Thyroid gland (tissue), 4 donors: Measurements from ENCODE around the gene PVR. TPM values are rescaled to one million over a fixed set of nuclear protein-coding genes. Genes with fewer than 3 reads are reported as not detected.

Source experiments
- DNase-seq, 2 donors: peaks; one replicate each; pipeline ENCODE4 v3.0.0-alpha.2; 2019
- H3K27ac ChIP-seq, 3 donors: fragments of 200-600 bp; sonication (generic); 1 replicate in 2 of 3; 2 replicates in 1 of 3; pipeline ENCODE4 v1.5.1; 2016 to 2019; ENCODE audit warnings: mild to moderate bottlenecking in 1 of 3, moderate library complexity in 1 of 3
- H3K27me3 ChIP-seq: fragments of 200-600 bp; sonication (generic); one replicate; pipeline ENCODE4 v1.5.1; 2019
- H3K36me3 ChIP-seq, 2 donors: fragments of 200-600 bp; sonication (generic); one replicate each; pipeline ENCODE4 v1.5.1; 2016 to 2019
- H3K4me1 ChIP-seq, 2 donors: fragments of 200-600 bp; sonication (generic); one replicate each; pipeline ENCODE4 v1.5.1; 2017 to 2019
- H3K4me3 ChIP-seq, 3 donors: fragments of 200-600 bp; sonication (generic); replicated peaks in 1 of 3; 1 replicate in 2 of 3; 2 replicates in 1 of 3; pipeline ENCODE4 v1.5.1; 2016; ENCODE audit warnings: mild to moderate bottlenecking in 1 of 3
- H3K9me3 ChIP-seq: fragments of 200-600 bp; sonication (generic); one replicate; pipeline ENCODE4 v1.5.1; 2017
- POLR2A ChIP-seq, 2 donors: fragments of 450-650 bp; IDR thresholded peaks; one replicate each; pipeline ENCODE4 v1.6.1; 2017; ENCODE audit warnings: antibody characterized with exemption in 2 of 2, mild to moderate bottlenecking in 2 of 2, moderate library complexity in 1 of 2
- WGBS, 2 donors: methylation state at CpG; one replicate each; pipeline ENCODE4 v1.1.5; 2017; 5-methylcytosine and 5-hydroxymethylcytosine counted together
- intact Hi-C: fragments of 100-400 bp; cut with DNase I; formaldehyde crosslinking; loops from one replicate; pipeline ENCODE4 v1.15.1; 2023
- total RNA-seq, 4 donors: library from RNA; depleted of rRNA; stranded (reverse); fragments of >200 nt; gene quantifications; one replicate each; pipeline ENCODE4 v1.2.3, GENCODE V29; 2016
- TF ChIP-seq, protein P1 (sequence below), 6 experiments: fragments of 200-600 bp in 3 of 6; fragments of 450-650 bp in 3 of 6; sonication (generic) in 3 of 6; IDR thresholded peaks; one replicate each; pipeline ENCODE4 v1.5.1; 2016 to 2019; ENCODE audit warnings: antibody characterized with exemption in 6 of 6, mild to moderate bottlenecking in 2 of 6, inconsistent platforms in 1 of 6, moderate library complexity in 1 of 6

The PVR gene
- total RNA-seq, 4 donors from 2014 or later = 25.4 to 36.5 (median 30.2) TPM

GRCh38 chr19:44694184-44694579 lies 50.5 kb downstream of the PVR start:
- H3K4me3 ChIP-seq = no peak overlapping the region
- TF ChIP-seq POLR2A (IDR thresholded peaks at IDR 0.05) = no peak
- TF ChIP-seq, protein P1, sequence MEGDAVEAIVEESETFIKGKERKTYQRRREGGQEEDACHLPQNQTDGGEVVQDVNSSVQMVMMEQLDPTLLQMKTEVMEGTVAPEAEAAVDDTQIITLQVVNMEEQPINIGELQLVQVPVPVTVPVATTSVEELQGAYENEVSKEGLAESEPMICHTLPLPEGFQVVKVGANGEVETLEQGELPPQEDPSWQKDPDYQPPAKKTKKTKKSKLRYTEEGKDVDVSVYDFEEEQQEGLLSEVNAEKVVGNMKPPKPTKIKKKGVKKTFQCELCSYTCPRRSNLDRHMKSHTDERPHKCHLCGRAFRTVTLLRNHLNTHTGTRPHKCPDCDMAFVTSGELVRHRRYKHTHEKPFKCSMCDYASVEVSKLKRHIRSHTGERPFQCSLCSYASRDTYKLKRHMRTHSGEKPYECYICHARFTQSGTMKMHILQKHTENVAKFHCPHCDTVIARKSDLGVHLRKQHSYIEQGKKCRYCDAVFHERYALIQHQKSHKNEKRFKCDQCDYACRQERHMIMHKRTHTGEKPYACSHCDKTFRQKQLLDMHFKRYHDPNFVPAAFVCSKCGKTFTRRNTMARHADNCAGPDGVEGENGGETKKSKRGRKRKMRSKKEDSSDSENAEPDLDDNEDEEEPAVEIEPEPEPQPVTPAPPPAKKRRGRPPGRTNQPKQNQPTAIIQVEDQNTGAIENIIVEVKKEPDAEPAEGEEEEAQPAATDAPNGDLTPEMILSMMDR (IDR thresholded peaks at IDR 0.05) = no peak
- H3K27ac ChIP-seq = no peak overlapping the region
- H3K9me3 ChIP-seq = no peaks in the 10 kb centered on the region
- H3K36me3 ChIP-seq = no peaks in the 10 kb centered on the region
- no peaks in the 10 kb centered on the region for H3K27me3 ChIP-seq
- H3K4me1 ChIP-seq = peaks cover 22 to 43% of the 10 kb centered on the region in 2 donors
- WGBS, 2 donors = 86% methylated on average over 2 of the region's 2 CpGs
- intact Hi-C loops = no loop called here
- DNase-seq = no peak

- intact Hi-C loops = no loop called here
- H3K4me1 ChIP-seq = peaks cover 10 to 24% of the 10 kb centered on the region in 2 donors
- TF ChIP-seq, protein P1 (IDR thresholded peaks at IDR 0.05) = no peak
- TF ChIP-seq POLR2A (IDR thresholded peaks at IDR 0.05) = peak in 1 of 2 donors; percentile 8
- DNase-seq = peak; percentile 70 to 73
- no peak overlapping the region for H3K4me3 ChIP-seq
- H3K27ac ChIP-seq = peak overlapping the region in 1 of 3 donors; percentile 12
- no peaks in the 10 kb centered on the region for H3K27me3 ChIP-seq
- 56 to 61% methylated on average over 22 of the region's 22 CpGs for WGBS, 2 donors
- no peaks in the 10 kb centered on the region for H3K36me3 ChIP-seq
- H3K9me3 ChIP-seq = no peaks in the 10 kb centered on the region
Measured at GRCh38 chr19:44696939-44697669, 53.4 kb downstream of the PVR start.

DNA sequence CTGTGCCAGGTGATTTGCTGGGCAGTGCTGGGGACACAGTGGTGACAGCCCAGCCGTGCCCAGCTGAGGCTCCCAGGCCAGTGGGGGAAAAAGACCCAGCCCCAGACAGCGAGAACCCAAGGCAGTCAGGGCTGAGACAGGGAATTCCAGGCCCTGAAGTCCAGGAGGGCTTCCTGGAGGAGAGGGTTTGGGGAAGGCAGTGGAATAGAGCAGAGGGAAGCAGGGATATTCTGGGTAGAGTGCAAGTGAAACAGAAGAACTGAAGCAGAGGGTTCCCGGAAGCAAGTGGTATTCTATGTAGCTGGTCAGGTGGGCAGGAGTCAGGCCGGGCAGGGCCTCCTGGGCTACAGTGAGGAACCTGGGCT lies 53.9 kb downstream of the PVR start:
- 85 to 88% methylated on average over 4 of the region's 4 CpGs for WGBS, 2 donors
- TF ChIP-seq, protein P1 (IDR thresholded peaks at IDR 0.05) = no peak
- peak in 1 of 2 donors; percentile 3 for TF ChIP-seq POLR2A (IDR thresholded peaks at IDR 0.05)

GRCh38 chr19:44698492-44699201 lies 54.9 kb downstream of the PVR start, which contains the start of gene CEACAM16:
Gene CEACAM16 (plus strand): TSS chr19:44699151. CDS start chr19:44701457, 2,306 bp downstream.
- Histone ChIP-seq H3K27ac (no peak within 1 kb of the TSS), H3K4me3 (no peak within 1 kb of the TSS), H3K4me1 (peaks cover 6 to 15% of the 10 kb centered on the region in 2 donors), H3K9me3 (no peaks in the 10 kb centered on the region), H3K36me3 (no peaks in the 10 kb centered on the region), H3K27me3 (no peaks in the 10 kb centered on the region)
- 89 to 92% methylated on average over 11 to 13 of the region's 13 CpGs for WGBS, 2 donors
- DNase-seq = no peak
- TF ChIP-seq POLR2A (IDR thresholded peaks at IDR 0.05) = no peak
- TF ChIP-seq, protein P1 (IDR thresholded peaks at IDR 0.05) = no peak
- intact Hi-C loops = no loop called here

More for the DNA sequence above, 53.9 kb downstream of the PVR start:
- Histone ChIP-seq H3K27me3 (no peaks in the 10 kb centered on the region), H3K4me1 (peaks cover 6 to 19% of the 10 kb centered on the region in 2 donors), H3K36me3 (no peaks in the 10 kb centered on the region), H3K4me3 (no peak overlapping the region), H3K9me3 (no peaks in the 10 kb centered on the region), H3K27ac (peak overlapping the region in 1 of 3 donors; percentile 12)
- intact Hi-C loops = no loop called here
- no peak for DNase-seq

DNA sequence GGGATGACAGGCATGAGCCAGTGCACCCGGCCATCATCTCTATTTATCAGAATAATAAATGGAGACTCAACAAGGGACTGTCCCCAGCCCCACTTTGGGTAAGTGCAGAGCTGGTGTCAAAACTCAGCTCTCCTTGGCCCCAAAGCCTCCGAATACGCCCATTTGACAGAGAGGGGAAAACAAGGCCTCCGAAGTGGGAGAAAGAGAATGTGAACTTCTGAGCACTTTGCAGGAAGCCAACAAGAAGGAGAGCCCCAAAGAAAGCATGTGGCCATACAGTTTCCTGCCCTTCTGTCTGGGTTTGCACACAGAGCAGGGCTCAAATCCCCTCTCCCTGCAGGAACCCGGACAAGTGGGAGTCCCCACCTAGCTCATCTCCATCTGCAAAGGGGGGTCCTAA lies 56.8 kb downstream of the PVR start:
- TF ChIP-seq, protein P1 (IDR thresholded peaks at IDR 0.05) = no peak
- TF ChIP-seq POLR2A (IDR thresholded peaks at IDR 0.05) = no peak
- no peak for DNase-seq
- H3K4me1 ChIP-seq = peaks cover 6 to 8% of the 10 kb centered on the region in 2 donors
- H3K36me3 ChIP-seq = no peaks in the 10 kb centered on the region
- intact Hi-C loops = no loop called here
- 94 to 95% methylated on average over 5 of the region's 5 CpGs for WGBS, 2 donors
- no peaks in the 10 kb centered on the region for H3K27me3 ChIP-seq
- no peak overlapping the region for H3K27ac ChIP-seq
- no peaks in the 10 kb centered on the region for H3K9me3 ChIP-seq
- no peak overlapping the region for H3K4me3 ChIP-seq
